Thymus (tissue), 11 donors: Measurements from ENCODE around the gene GLTPD2. TPM values are rescaled to one million over a fixed set of nuclear protein-coding genes. Genes with fewer than 3 reads are reported as not detected.
A peak's percentile ranks its signal among the peaks of the same experiment; 100 is the strongest.
"Not testable (repeated sequence)": the region's sequence is repeated elsewhere in the genome, so short reads cannot be mapped to it uniquely, and the experiment has no call there.

Experiments used
- DNase-seq, 9 donors: peaks; one replicate each; pipeline ENCODE4 v3.0.0-alpha.2; 2013; ENCODE audit warnings: low spot score in 9 of 9, low read depth in 6 of 9, missing footprints in 1 of 9
- H3K27ac ChIP-seq, 2 donors: one replicate each; pipeline ENCODE4 v1.5.1; 2013; ENCODE audit warnings: control low read depth in 1 of 2, low read depth in 1 of 2, low read length in 1 of 2, mild to moderate bottlenecking in 1 of 2, moderate library complexity in 1 of 2
- H3K27me3 ChIP-seq, 2 donors: one replicate each; pipeline ENCODE4 v1.5.1; 2013; ENCODE audit warnings: low read length in 1 of 2; ENCODE audit not compliant: control insufficient read depth in 2 of 2, insufficient read depth in 1 of 2
- H3K36me3 ChIP-seq, 2 donors: one replicate each; pipeline ENCODE4 v1.5.1; 2013; ENCODE audit warnings: low read length in 1 of 2, mild to moderate bottlenecking in 1 of 2, moderate library complexity in 1 of 2; ENCODE audit not compliant: control insufficient read depth in 2 of 2, insufficient read depth in 2 of 2
- H3K4me1 ChIP-seq, 2 donors: one replicate each; pipeline ENCODE4 v1.5.1; 2013; ENCODE audit warnings: low read length in 2 of 2; ENCODE audit not compliant: control insufficient read depth in 2 of 2, insufficient read depth in 2 of 2
- H3K4me3 ChIP-seq, 2 donors: one replicate each; pipeline ENCODE4 v1.5.1; 2013; ENCODE audit warnings: low read length in 2 of 2, control low read depth in 1 of 2, mild to moderate bottlenecking in 1 of 2
- H3K9me3 ChIP-seq, 2 donors: one replicate each; pipeline ENCODE4 v1.5.1; 2013; ENCODE audit warnings: low read length in 1 of 2, mild to moderate bottlenecking in 1 of 2; ENCODE audit not compliant: control insufficient read depth in 2 of 2, insufficient read depth in 1 of 2
- WGBS: extraction: QIAGEN DNeasy Blood & Tissue Kit; methylation state at CpG from one replicate; pipeline ENCODE4 v1.1.7; 2013; 5-methylcytosine and 5-hydroxymethylcytosine counted together
- polyA plus RNA-seq: library from polyadenylated mRNA; stranded (reverse); fragments of 200-250 nt; gene quantifications from one replicate; pipeline ENCODE4 v1.2.3, GENCODE V29; 2013
- total RNA-seq: library from RNA; stranded (reverse); fragments of 120-200 nt; gene quantifications from one replicate; pipeline ENCODE4 v1.2.4, GENCODE V29; 2013
- donor health status: healthy.

Gene GLTPD2
- total and polyA plus RNA-seq, 2 donors, result 0.14 to 0.16 TPM

DNA sequence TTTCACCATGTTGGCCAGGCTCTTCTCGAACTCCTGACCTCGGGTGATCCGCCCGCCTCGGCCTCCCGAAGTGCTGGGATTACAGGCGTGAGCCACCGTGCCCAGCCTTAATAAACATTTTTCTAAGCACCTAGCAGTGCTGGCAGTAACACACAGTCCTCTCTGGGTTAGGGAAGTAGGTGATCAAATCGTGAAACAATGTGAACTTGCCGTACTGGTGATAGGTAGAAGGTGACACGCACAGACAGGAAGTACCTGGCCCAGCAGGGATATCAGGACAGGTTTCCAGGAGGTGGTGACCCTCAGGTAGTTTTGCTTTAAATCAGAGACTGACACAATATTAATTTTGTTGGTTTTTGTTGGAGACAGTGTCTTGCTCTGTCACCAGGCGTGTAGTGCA is 22.7 kb downstream of the GLTPD2 start:
- peaks cover 0 to 3% of the 10 kb centered on the region in 2 donors for H3K4me1 ChIP-seq
- WGBS, result 93% methylated on average over 12 of the region's 12 CpGs
- no peak overlapping the region for H3K27ac ChIP-seq
- no peaks in the 10 kb centered on the region for H3K36me3 ChIP-seq
- DNase-seq, result no peak
- no peaks in the 10 kb centered on the region for H3K9me3 ChIP-seq
- H3K4me3 ChIP-seq, result no peak overlapping the region
- H3K27me3 ChIP-seq, result peaks cover 15 to 42% of the 10 kb centered on the region in 2 donors

DNA sequence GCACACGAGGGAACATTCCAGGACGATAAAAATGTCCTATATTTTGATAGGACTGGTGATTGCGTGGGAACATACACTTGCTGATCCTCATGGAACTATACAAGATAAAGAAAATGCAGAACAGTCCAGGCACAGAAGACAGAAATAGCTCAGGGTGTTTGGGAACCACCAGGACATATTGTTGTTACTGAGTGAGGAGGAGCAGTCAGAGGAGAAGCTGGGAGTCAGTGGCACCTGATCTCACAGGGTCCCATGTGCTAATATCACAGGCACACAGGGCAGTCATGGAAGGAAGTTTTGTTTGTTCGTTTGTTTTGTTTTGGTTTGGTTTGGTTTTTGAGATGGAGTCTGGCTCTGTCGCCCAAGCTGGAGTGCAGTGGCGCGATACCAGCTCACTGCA is 23.9 kb downstream of the GLTPD2 start:
- Histone ChIP-seq H3K36me3 (no peaks in the 10 kb centered on the region), H3K4me1 (no peaks in the 10 kb centered on the region), H3K27ac (no peak overlapping the region), H3K4me3 (no peak overlapping the region), H3K27me3 (peaks cover 4 to 33% of the 10 kb centered on the region in 2 donors), H3K9me3 (no peaks in the 10 kb centered on the region)
- DNase-seq, result no peak
- 96% methylated on average over 7 of the region's 7 CpGs for WGBS

DNA sequence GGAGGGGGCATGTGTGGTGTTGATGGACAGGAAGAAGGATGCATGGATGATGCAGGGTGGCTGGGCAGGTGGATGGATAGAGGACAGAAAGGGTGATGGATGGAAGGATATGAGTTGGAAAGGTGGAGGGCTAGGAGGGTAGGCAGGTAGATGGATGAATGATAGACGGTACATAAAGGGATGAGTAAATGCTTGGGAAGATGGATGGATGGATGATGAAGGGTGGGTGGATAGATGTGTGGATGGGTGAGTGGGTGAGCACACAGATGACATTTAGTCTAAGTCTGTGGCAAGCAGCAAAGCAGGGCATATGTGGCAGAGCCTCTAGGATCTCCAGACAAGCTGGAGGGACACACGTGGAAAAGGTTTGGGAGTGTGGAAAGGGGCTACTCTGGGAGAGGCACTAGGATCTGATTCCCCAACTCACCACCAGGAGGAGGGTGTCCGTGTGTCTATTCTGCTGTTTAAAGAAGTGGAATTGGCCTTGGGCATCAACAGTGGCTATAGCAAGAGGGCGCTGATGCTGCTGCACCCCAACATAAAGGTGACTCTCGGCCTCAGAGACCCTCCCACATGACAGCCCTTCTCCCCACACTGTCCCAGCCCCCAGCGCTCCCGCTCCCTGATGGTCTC is 26.4 kb downstream of the GLTPD2 start:
- H3K9me3 ChIP-seq, result no peaks in the 10 kb centered on the region
- H3K36me3 ChIP-seq, result no peaks in the 10 kb centered on the region
- peaks cover 0 to 10% of the 10 kb centered on the region in 2 donors for H3K27me3 ChIP-seq
- H3K4me3 ChIP-seq, result no peak overlapping the region
- no peak overlapping the region for H3K27ac ChIP-seq
- DNase-seq, result no peak
- WGBS, result 91% methylated on average over 7 of the region's 7 CpGs
- H3K4me1 ChIP-seq, result no peaks in the 10 kb centered on the region

GRCh38 chr17:4816826-4817225 is 28.1 kb downstream of the GLTPD2 start:
- Histone ChIP-seq H3K36me3 (no peaks in the 10 kb centered on the region), H3K4me1 (no peaks in the 10 kb centered on the region), H3K27ac (no peak overlapping the region), H3K4me3 (no peak overlapping the region), H3K27me3 (peaks cover 0 to 8% of the 10 kb centered on the region in 2 donors), H3K9me3 (no peaks in the 10 kb centered on the region)
- DNase-seq, result no peak
- 96% methylated on average over 13 of the region's 13 CpGs for WGBS

GRCh38 chr17:4818276-4818675 is 29.5 kb downstream of the GLTPD2 start:
- H3K27me3 ChIP-seq, result peaks cover 0 to 14% of the 10 kb centered on the region in 2 donors
- DNase-seq, result no peak
- no peak overlapping the region for H3K27ac ChIP-seq
- H3K36me3 ChIP-seq, result no peaks in the 10 kb centered on the region
- 91% methylated on average over 12 of the region's 12 CpGs for WGBS
- H3K4me1 ChIP-seq, result no peaks in the 10 kb centered on the region
- H3K9me3 ChIP-seq, result no peaks in the 10 kb centered on the region
- no peak overlapping the region for H3K4me3 ChIP-seq

- Histone ChIP-seq H3K9me3 (no peaks in the 10 kb centered on the region), H3K27me3 (peaks cover 0 to 14% of the 10 kb centered on the region in 2 donors), H3K27ac (no peak overlapping the region), H3K4me3 (no peak overlapping the region), H3K36me3 (no peaks in the 10 kb centered on the region), H3K4me1 (no peaks in the 10 kb centered on the region)
- DNase-seq, result no peak
- 92% methylated on average over 3 of the region's 3 CpGs for WGBS
Observed at GRCh38 chr17:4822835-4823234, 34.1 kb downstream of the GLTPD2 start.

DNA sequence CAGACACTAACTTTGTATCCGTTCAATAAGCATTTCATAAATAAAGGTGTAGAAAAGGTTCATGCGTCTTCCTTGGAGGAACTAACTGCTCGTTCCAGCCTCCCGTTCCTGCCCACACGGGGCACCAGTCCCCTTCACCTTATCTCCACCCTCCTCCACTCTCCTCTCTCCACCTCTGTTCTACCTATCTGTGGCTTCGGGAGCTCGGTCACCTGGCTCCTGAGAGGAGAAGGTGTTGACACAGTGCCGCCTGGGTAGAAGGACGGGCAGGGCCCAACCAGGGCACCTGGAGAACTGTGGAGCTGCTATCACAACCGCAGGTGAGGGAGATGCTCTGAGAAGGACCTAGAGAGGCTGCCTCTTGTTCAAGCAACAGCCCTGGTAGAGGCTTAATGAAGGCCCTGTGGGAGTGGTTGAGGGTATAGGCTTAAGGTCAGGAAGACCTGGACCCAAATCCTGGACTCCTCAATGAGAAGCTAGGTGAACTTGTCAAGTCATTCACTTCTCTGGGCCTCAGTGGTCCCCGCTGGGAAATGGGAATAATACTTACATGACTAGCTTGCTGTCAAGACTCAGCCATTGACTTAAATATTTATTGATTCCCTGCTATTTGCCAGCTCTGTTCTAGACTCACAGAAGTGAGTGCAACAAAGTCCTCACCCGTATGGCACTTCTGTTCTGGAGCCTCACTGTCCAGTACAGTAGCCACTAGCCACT is 34.8 kb downstream of the GLTPD2 start:
- 82% methylated on average over 12 of the region's 12 CpGs for WGBS
- Histone ChIP-seq H3K9me3 (no peaks in the 10 kb centered on the region), H3K4me1 (no peaks in the 10 kb centered on the region), H3K36me3 (no peaks in the 10 kb centered on the region), H3K4me3 (no peak overlapping the region), H3K27me3 (peaks cover 0 to 14% of the 10 kb centered on the region in 2 donors), H3K27ac (no peak overlapping the region)
- no peak for DNase-seq

DNA sequence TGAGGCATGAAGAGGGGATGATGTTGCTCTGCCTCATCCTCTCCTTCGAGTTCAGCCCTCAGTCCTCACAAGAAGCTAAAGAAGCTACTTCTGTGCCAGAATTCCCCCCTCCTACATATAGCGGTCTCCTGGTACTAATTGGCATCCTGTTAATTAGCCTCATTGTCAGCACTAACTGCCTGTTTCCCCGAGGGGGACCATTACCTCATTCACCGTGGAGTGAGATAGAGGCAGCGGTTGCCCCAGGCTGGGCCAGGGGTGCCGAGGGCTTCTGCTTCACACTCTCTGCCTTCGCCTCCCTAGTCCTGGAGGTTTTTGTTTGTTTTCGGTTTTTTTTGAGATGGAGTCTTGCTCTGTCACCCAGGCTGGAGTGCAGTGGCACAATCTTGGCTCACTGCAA is 38.6 kb downstream of the GLTPD2 start:
- H3K4me3 ChIP-seq, result no peak overlapping the region
- H3K27ac ChIP-seq, result no peak overlapping the region
- no peaks in the 10 kb centered on the region for H3K36me3 ChIP-seq
- no peak for DNase-seq
- WGBS, result 86% methylated on average over 8 of the region's 8 CpGs
- no peaks in the 10 kb centered on the region for H3K9me3 ChIP-seq
- H3K27me3 ChIP-seq, result peaks cover 0 to 16% of the 10 kb centered on the region in 2 donors
- H3K4me1 ChIP-seq, result no peaks in the 10 kb centered on the region

GRCh38 chr17:4832829-4833177 is 44.0 kb downstream of the GLTPD2 start:
- not testable (repeated sequence) for H3K27me3 ChIP-seq, H3K9me3 ChIP-seq, H3K36me3 ChIP-seq, DNase-seq
- WGBS, result under 1% methylated on average over 10 of the region's 17 CpGs
- peak overlapping the region in 1 of 2 donors; percentile 31 for H3K27ac ChIP-seq
- H3K4me3 ChIP-seq, result peak overlapping the region; percentile 46 to 92
- H3K4me1 ChIP-seq, result peaks cover 10 to 22% of the 10 kb centered on the region in 2 donors
